ENCODE measurements around the gene VSTM4.

DNA sequence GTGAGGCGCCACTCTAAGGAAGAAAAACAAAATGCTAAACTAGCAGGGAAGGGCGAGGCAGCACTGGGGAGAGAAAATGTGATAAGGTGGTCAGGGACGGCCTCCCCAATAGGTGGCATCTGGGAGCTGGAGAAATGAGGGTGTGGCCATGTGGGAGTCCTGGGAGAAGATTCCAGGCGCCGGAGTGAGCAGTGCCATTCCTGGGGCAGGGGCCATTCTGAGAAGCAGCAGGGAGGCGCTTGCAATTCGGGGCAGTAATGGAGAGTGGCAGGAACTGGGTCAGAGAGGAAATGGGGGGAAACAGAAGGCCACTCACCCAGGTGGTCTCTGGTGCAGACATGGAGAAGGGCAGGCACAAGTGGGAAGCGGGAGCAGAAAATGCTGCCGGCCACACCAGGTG, 113.9 kb downstream of the VSTM4 start:
- TF ChIP-seq EZH2 (IDR thresholded peaks at IDR 0.05; ENCODE audit: borderline replicate concordance, low read depth, low read length, severe bottlenecking) (no peak), CTCF (IDR thresholded peaks at IDR 0.05; ENCODE audit: borderline replicate concordance, extremely low read depth, low read length, poor library complexity, severe bottlenecking) (no peak)

Measured in DND-41 (cell line).